IPS-NIHi7 (cell line): ENCODE measurements around the gene GPR15LG.

Experiments used
- DNase-seq: peaks from one replicate; pipeline ENCODE4 v3.0.0; 2012; ENCODE audit warnings: mixed read lengths; ENCODE audit errors: extremely low spot score

Gene GPR15LG

DNA sequence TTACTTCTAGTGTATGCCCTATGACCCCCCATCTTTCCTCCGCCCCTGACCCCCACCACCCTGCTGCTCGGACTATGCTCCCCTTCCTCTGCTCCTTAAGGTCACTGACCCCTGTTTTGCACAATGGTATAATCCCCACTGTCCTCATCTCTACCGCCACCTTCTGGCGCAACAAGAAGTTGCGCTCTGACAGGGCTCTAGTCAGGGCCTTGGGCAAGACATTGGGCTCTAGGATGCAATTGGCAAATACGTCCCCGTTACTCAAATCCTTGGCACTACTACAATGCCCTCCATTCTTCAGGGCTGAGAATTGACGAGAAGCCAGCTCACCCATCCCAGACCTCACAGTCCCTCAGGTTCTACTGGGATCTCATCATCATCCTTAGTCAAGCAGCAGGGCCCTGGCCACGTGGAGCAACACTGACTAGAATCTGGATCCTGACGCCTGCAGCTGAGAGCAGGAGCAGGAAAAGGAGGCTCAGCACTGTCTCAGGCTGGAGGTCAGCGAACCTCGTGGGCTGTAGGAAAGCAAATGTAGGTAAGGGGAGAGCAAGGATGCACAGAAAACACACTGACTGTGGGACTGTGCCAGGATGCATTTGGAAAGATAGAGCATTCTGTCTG lies 41.1 kb downstream of the GPR15LG start:
- peak; percentile 77 for DNase-seq

- DNase-seq = no peak
These were observed 43.2 kb downstream of the GPR15LG start for GRCh38 chr10:84216834-84217233.

DNA sequence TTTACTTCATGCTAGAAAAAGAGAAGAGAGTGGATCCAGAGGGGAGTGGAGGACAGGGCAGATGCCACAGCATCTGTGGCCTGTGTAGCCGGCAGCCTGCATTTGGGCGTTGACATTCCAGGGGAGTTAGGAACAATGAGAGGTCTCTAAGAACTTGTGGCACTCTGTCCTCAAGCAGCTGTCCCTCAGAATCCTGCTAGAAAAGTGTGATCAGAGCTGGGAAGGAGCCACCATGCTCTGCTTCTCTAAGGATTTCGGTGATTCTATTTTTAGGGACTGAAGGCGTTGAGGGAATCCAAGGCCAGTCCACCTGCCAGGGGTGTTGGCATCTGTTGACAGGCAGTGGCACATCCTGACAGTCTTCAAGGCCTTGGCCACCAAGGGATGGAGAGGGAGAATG lies 44.1 kb downstream of the GPR15LG start:
- DNase-seq = no peak

GRCh38 chr10:84221916-84222315 lies 48.3 kb downstream of the GPR15LG start:
- no peak for DNase-seq

DNA sequence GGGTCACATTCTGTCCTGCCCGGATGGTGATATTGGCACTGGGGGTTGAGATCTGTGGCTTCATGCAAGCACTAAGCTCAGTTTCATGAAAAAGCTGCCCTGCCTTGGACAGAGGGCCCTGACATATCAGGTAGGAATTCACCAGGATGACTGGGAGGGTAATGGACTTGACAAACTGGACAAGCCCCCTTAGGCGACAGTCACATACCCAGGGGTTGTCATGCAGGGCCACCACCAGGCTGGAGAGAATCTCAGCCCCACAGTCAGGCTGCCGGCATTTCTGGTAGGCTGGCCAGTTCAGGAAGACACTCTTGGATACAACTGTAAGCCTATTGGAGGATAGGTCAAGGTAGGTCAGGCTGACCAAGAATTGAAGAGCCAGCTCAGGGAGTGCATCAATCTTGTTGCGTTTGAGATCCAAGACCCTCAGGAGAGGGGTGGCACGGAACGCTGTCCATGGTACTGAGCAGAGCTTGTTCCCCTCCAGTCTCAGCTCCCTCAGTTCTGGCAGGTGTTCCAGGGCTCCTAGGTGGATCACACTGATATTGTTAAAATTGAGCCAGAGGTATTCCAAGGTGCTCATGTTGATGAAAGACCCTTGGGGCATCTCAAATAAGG lies 50.9 kb downstream of the GPR15LG start:
- DNase-seq = peak; percentile 86

DNA sequence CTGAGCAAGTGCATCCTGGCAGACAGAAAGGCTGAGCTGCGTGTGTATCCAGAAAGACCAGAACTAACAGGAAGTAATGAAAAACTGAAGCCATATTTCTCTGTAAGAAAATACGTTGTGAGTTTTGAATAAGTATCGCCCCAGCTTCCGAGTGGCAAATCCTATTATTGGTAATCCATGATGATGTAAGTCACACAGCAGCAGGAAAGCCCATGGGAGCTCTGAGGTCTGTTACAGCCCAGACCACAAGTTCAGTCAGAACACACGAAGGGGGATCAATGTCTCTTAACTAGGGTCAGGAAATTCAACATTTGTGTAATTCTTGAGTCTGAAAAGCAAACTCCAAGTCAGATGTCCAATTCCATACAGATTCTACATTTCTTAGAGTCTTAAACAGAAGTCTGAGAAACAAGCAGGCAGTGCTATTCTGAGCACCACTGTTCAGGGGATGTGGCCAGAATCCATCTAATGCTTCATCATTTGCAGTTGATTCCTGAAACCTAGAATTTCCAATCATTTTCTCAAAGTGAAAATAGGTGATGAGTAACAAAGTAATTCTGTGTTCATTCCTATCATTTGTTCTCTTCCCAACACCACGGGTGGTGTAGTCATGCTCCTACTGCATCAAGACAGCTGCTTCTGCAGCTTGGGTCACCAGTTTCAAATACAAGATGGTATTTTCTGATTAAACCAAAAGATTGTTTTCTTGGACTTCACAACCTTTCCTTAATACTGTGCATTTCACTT lies 52.0 kb downstream of the GPR15LG start, which contains the start of gene LRIT2:
TSS of gene LRIT2 (minus strand) at position 118 of the 747 bp plus-strand sequence. CDS start at position 94, 24 bp downstream.
- no peak for DNase-seq

GRCh38 chr10:84226616-84227015 lies 53.0 kb downstream of the GPR15LG start:
- DNase-seq = no peak

- no peak for DNase-seq
These were observed 54.2 kb downstream of the GPR15LG start for GRCh38 chr10:84227810-84228209.

GRCh38 chr10:84230359-84230758 lies 56.8 kb downstream of the GPR15LG start:
- DNase-seq = no peak

- DNase-seq = no peak
These were observed 58.8 kb downstream of the GPR15LG start for GRCh38 chr10:84232376-84232775.

- DNase-seq = no peak
These were observed 60.3 kb downstream of the GPR15LG start for GRCh38 chr10:84233940-84234339.

- DNase-seq = no peak
These were observed 60.9 kb downstream of the GPR15LG start for GRCh38 chr10:84234479-84234878.
